ENCODE measurements around the gene SORCS1. TPM values are rescaled to one million over a fixed set of nuclear protein-coding genes. Genes with fewer than 3 reads are reported as not detected.

The SORCS1 gene
- total RNA-seq, 4 donors from 2014 or later = 0.26 to 9.4 (median 3.8) TPM

DNA sequence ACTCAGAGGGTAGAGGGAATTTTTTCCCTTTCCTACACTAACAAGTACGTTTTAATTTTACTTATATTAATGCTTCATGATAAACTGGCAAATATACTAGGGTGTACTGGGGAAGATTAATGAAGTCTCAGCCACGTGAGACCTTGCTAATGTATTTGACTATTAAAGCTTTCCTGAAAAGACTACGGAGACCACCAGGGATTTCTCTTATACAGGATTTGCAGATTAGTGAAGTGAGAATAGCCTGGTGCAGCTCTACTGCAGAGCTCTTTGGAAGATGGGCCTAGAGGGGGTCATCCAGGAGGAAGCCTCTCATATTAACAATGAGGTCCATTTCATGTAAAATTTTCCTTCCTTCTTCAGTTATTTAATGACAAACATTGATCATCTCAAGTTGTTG is 379.0 kb downstream of the SORCS1 start:
- no peak overlapping the region for H3K4me3 ChIP-seq
- H3K27ac ChIP-seq = no peak overlapping the region
- intact Hi-C loops (cut with DNase I; ENCODE audit: low total_unique reads) = no loop called here
- H3K27me3 ChIP-seq = no peaks in the 10 kb centered on the region
- H3K4me1 ChIP-seq = no peaks in the 10 kb centered on the region
- DNase-seq = no peak
- H3K36me3 ChIP-seq = no peaks in the 10 kb centered on the region
- TF ChIP-seq, protein P1, sequence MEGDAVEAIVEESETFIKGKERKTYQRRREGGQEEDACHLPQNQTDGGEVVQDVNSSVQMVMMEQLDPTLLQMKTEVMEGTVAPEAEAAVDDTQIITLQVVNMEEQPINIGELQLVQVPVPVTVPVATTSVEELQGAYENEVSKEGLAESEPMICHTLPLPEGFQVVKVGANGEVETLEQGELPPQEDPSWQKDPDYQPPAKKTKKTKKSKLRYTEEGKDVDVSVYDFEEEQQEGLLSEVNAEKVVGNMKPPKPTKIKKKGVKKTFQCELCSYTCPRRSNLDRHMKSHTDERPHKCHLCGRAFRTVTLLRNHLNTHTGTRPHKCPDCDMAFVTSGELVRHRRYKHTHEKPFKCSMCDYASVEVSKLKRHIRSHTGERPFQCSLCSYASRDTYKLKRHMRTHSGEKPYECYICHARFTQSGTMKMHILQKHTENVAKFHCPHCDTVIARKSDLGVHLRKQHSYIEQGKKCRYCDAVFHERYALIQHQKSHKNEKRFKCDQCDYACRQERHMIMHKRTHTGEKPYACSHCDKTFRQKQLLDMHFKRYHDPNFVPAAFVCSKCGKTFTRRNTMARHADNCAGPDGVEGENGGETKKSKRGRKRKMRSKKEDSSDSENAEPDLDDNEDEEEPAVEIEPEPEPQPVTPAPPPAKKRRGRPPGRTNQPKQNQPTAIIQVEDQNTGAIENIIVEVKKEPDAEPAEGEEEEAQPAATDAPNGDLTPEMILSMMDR (IDR thresholded peaks at IDR 0.05) = no peak
- no peak for TF ChIP-seq POLR2A (IDR thresholded peaks at IDR 0.05)
- no peaks in the 10 kb centered on the region for H3K9me3 ChIP-seq

DNA sequence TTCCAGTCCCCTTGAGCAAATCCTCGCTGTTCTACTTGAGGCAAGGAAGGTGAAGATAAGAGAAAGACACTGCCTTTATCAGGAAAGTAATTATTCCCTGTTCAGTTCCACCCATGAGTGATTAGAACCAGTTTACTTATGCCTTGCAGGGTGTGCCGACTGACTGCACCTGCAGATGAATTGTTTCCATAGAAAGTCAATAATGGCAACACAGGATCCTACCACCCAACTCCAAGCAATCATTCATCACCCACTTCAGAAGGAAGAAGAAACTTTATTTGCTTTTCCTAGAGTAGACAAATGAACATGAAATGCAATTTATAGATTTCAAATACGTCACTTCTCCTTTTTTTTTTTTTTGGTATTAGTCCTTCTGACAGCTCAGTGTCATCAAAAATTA is 383.9 kb downstream of the SORCS1 start:
- Histone ChIP-seq H3K27me3 (no peaks in the 10 kb centered on the region), H3K4me3 (no peak overlapping the region), H3K9me3 (no peaks in the 10 kb centered on the region), H3K4me1 (no peaks in the 10 kb centered on the region), H3K36me3 (no peaks in the 10 kb centered on the region), H3K27ac (no peak overlapping the region)
- intact Hi-C loops (cut with DNase I; ENCODE audit: low total_unique reads) = no loop called here
- DNase-seq = no peak
- TF ChIP-seq, protein P1 (IDR thresholded peaks at IDR 0.05) = no peak
- TF ChIP-seq POLR2A (IDR thresholded peaks at IDR 0.05) = no peak

DNA sequence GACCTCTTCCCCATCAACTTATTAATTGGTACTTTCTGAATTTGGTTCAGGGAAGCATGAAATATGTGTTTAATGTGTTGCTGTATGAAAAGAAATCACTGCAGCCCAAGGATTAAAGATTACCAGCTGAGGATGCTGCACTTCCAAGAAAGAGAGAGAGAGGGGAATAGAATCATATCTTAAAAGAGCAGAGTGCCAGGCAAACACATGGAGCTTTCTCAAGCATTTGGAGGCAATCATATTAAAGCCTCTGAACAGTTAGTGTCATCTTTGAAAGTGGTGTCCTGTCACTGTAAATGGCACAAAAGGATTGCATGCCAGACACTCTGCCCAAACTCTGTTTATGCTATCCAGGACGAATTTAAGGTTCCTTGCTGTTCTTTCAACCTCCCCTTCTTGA is 386.7 kb downstream of the SORCS1 start:
- TF ChIP-seq, protein P1 (IDR thresholded peaks at IDR 0.05) = no peak
- TF ChIP-seq POLR2A (IDR thresholded peaks at IDR 0.05) = no peak
- Histone ChIP-seq H3K27ac (no peak overlapping the region), H3K27me3 (peaks cover 0 to 3% of the 10 kb centered on the region in 2 donors), H3K9me3 (no peaks in the 10 kb centered on the region), H3K36me3 (no peaks in the 10 kb centered on the region), H3K4me3 (no peak overlapping the region), H3K4me1 (no peaks in the 10 kb centered on the region)
- intact Hi-C loops (cut with DNase I; ENCODE audit: low total_unique reads) = no loop called here
- DNase-seq = no peak

DNA sequence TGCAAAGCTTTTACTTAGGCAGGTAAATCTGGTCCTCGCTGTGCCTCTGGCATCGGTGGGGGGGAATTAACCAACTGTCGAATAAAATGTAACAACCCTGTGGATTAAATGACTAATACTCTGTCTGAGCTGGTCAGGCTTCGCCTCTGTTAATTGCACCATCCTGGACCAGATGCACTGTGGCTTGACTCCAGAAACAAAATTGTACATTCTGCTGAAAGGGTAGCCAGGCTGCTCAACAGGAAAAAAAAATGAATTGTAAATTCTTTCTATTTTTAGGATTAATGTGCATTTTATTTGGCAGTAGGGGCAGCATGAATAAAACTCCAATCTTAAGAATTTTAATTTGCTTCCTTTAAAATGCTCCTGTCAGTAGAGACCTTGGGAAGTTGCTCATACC is 389.4 kb downstream of the SORCS1 start:
- TF ChIP-seq POLR2A (IDR thresholded peaks at IDR 0.05) = no peak
- TF ChIP-seq, protein P1 (IDR thresholded peaks at IDR 0.05) = no peak
- intact Hi-C loops (cut with DNase I; ENCODE audit: low total_unique reads) = no loop called here
- H3K36me3 ChIP-seq = no peaks in the 10 kb centered on the region
- H3K9me3 ChIP-seq = no peaks in the 10 kb centered on the region
- no peaks in the 10 kb centered on the region for H3K4me1 ChIP-seq
- peaks cover 0 to 3% of the 10 kb centered on the region in 2 donors for H3K27me3 ChIP-seq
- no peak for DNase-seq
- no peak overlapping the region for H3K27ac ChIP-seq
- no peak overlapping the region for H3K4me3 ChIP-seq

DNA sequence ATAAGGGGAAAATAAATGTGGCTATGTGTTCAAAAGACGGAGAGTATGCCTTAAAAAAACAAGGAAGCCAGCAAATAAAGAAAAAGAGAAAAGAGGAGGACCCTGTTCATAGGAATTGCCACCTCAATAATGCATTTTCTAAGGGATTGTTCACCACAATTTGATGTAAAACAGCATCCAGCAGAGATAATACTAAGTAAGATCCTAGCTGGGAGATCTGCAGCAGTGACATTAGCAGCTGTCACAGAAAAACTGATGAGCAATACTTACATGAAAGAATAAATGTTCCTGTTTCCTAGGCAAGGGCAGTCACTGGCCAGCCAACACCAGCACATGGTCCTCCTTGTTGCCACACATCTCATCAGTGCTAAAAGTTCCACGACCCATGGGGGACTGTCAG is 391.5 kb downstream of the SORCS1 start:
- Histone ChIP-seq H3K36me3 (no peaks in the 10 kb centered on the region), H3K27ac (no peak overlapping the region), H3K4me1 (no peaks in the 10 kb centered on the region), H3K9me3 (no peaks in the 10 kb centered on the region), H3K27me3 (peaks cover 0 to 3% of the 10 kb centered on the region in 2 donors), H3K4me3 (no peak overlapping the region)
- intact Hi-C loops (cut with DNase I; ENCODE audit: low total_unique reads) = no loop called here
- DNase-seq = no peak
- TF ChIP-seq, protein P1 (IDR thresholded peaks at IDR 0.05) = no peak
- TF ChIP-seq POLR2A (IDR thresholded peaks at IDR 0.05) = no peak
